CD4-positive, alpha-beta T cell treated with Interleukin-12 subunit alpha and Interleukin-12 subunit beta, for 1 hour (primary cell): ENCODE data around the gene TARBP2.

Experiments
- DNase-seq: peaks from one replicate; pipeline ENCODE4 v3.0.0-alpha.2; 2020

TARBP2 gene

GRCh38 chr12:53500776-53501614 lies at the start of gene TARBP2:
TSS of gene TARBP2 (plus strand) at chr12:53501283. CDS start at chr12:53501409, 126 bp downstream.
- peak; percentile 99 for DNase-seq

- peak; percentile 99 for DNase-seq
These were observed 49.4 kb upstream of the TARBP2 start, which contains the start of gene PCBP2 for GRCh38 chr12:53451661-53452158. TSS of gene PCBP2 (plus strand) at chr12:53452102. CDS start at chr12:53454801, 2,699 bp downstream.

GRCh38 chr12:53452159-53453077 lies 48.7 kb upstream of the TARBP2 start:
- peak; percentile 84 for DNase-seq

- DNase-seq = no peak
These were observed 47.0 kb upstream of the TARBP2 start for GRCh38 chr12:53453953-53454640.

GRCh38 chr12:53454707-53455106 lies 46.4 kb upstream of the TARBP2 start:
- DNase-seq = no peak

GRCh38 chr12:53456654-53457366 lies 44.3 kb upstream of the TARBP2 start:
- no peak for DNase-seq

GRCh38 chr12:53459097-53459496 lies 42.0 kb upstream of the TARBP2 start:
- DNase-seq = no peak

GRCh38 chr12:53461059-53461458 lies 40.0 kb upstream of the TARBP2 start:
- DNase-seq = no peak

- DNase-seq = no peak
These were observed 39.5 kb upstream of the TARBP2 start for GRCh38 chr12:53461591-53461990.

- no peak for DNase-seq
These were observed 38.1 kb upstream of the TARBP2 start for GRCh38 chr12:53462935-53463334.

GRCh38 chr12:53463802-53464560 lies 37.1 kb upstream of the TARBP2 start:
- DNase-seq = no peak

GRCh38 chr12:53464685-53465418 lies 36.2 kb upstream of the TARBP2 start:
- no peak for DNase-seq

GRCh38 chr12:53465679-53466078 lies 35.4 kb upstream of the TARBP2 start:
- no peak for DNase-seq

- no peak for DNase-seq
These were observed 34.4 kb upstream of the TARBP2 start for GRCh38 chr12:53466640-53467039.

- DNase-seq = no peak
These were observed 34.0 kb upstream of the TARBP2 start for GRCh38 chr12:53467082-53467481.

GRCh38 chr12:53467880-53468279 lies 33.2 kb upstream of the TARBP2 start:
- DNase-seq = no peak

- DNase-seq = no peak
These were observed 32.8 kb upstream of the TARBP2 start for GRCh38 chr12:53468282-53468681.

GRCh38 chr12:53472056-53472582 lies 29.0 kb upstream of the TARBP2 start:
- DNase-seq = no peak

- no peak for DNase-seq
These were observed 27.0 kb upstream of the TARBP2 start for GRCh38 chr12:53474077-53474476.

GRCh38 chr12:53474819-53475218 lies 26.3 kb upstream of the TARBP2 start:
- DNase-seq = no peak
